Liver (tissue), 9 donors: ENCODE results near the gene ETV3L. TPM values are rescaled to one million over a fixed set of nuclear protein-coding genes. Genes with fewer than 3 reads are reported as not detected.
"Not testable (repeated sequence)": the region's sequence is repeated elsewhere in the genome, so short reads cannot be mapped to it uniquely, and the experiment has no call there.

Experiments
- DNase-seq: peaks from one replicate; pipeline ENCODE4 v3.0.0-alpha.2; 2017; ENCODE audit warnings: low spot score
- H3K27ac ChIP-seq, 2 donors: one replicate each; pipeline ENCODE4 v1.7.0; 2013; ENCODE audit warnings: inconsistent platforms in 2 of 2, low read length in 2 of 2, control low read depth in 1 of 2, low read depth in 1 of 2, mild to moderate bottlenecking in 1 of 2
- H3K27me3 ChIP-seq, 4 donors: one replicate each; pipeline versions ENCODE4 v1.6.1 to v1.7.0; 2013; ENCODE audit warnings: low read length in 3 of 4, inconsistent platforms in 1 of 4, mild to moderate bottlenecking in 1 of 4, moderate library complexity in 1 of 4; ENCODE audit not compliant: control insufficient read depth in 4 of 4, insufficient read depth in 4 of 4
- H3K36me3 ChIP-seq, 4 donors: one replicate each; pipeline versions ENCODE4 v1.6.1 to v1.7.0; 2013; ENCODE audit warnings: low read length in 3 of 4, mild to moderate bottlenecking in 3 of 4, low read depth in 1 of 4, moderate library complexity in 1 of 4; ENCODE audit not compliant: control insufficient read depth in 4 of 4, insufficient read depth in 3 of 4
- H3K4me1 ChIP-seq, 4 donors: one replicate each; pipeline versions ENCODE4 v1.6.1 to v1.7.0; 2013; ENCODE audit warnings: low read length in 3 of 4, mild to moderate bottlenecking in 3 of 4, moderate library complexity in 1 of 4; ENCODE audit not compliant: control insufficient read depth in 4 of 4, insufficient read depth in 4 of 4
- H3K4me3 ChIP-seq, 3 donors: one replicate each; pipeline versions ENCODE4 v1.6.1 to v1.7.0; 2013; ENCODE audit warnings: low read length in 3 of 3, control low read depth in 1 of 3, low read depth in 1 of 3, mild to moderate bottlenecking in 1 of 3
- H3K9ac ChIP-seq, 2 donors: one replicate each; pipeline ENCODE4 v1.7.0; 2013; ENCODE audit warnings: low read length in 2 of 2, mild to moderate bottlenecking in 2 of 2, moderate library complexity in 2 of 2, control low read depth in 1 of 2, low read depth in 1 of 2
- H3K9me3 ChIP-seq, 4 donors: one replicate each; pipeline versions ENCODE4 v1.6.1 to v1.7.0; 2013; ENCODE audit warnings: low read length in 3 of 4; ENCODE audit not compliant: control insufficient read depth in 4 of 4
- EGR1 ChIP-seq, 2 donors: IDR thresholded peaks; 2 replicates each; pipeline ENCODE4 v1.6.1; 2016 to 2018; ENCODE audit warnings: antibody characterized with exemption in 2 of 2, low read depth in 2 of 2
- FOXA1 ChIP-seq: IDR thresholded peaks from 2 replicates; pipeline ENCODE4 v1.6.1; 2016; ENCODE audit warnings: antibody characterized with exemption
- FOXA2 ChIP-seq: IDR thresholded peaks from 2 replicates; pipeline ENCODE4 v1.6.1; 2016; ENCODE audit warnings: antibody characterized with exemption
- GABPA ChIP-seq, 2 donors: IDR thresholded peaks in 1 of 2; conservative IDR thresholded peaks in 1 of 2; 2 replicates each; pipeline ENCODE4 v1.6.1; 2016; ENCODE audit warnings: antibody characterized with exemption in 2 of 2, mild to moderate bottlenecking in 1 of 2, moderate library complexity in 1 of 2
- HNF4A ChIP-seq, 2 donors: conservative IDR thresholded peaks; 2 replicates each; pipeline ENCODE4 v1.6.1; 2016; ENCODE audit warnings: antibody characterized with exemption in 2 of 2, mild to moderate bottlenecking in 2 of 2
- HNF4G ChIP-seq: IDR thresholded peaks from 2 replicates; pipeline ENCODE4 v1.6.1; 2016; ENCODE audit warnings: antibody characterized with exemption
- JUND ChIP-seq, 2 donors: IDR thresholded peaks; 2 replicates each; pipeline ENCODE4 v1.6.1; 2016; ENCODE audit warnings: antibody characterized with exemption in 2 of 2
- NR2F2 ChIP-seq: IDR thresholded peaks from 2 replicates; pipeline ENCODE4 v1.6.1; 2016; ENCODE audit warnings: antibody characterized with exemption
- RAD21 ChIP-seq, 2 donors: IDR thresholded peaks; 2 replicates each; pipeline ENCODE4 v1.6.1; 2016; ENCODE audit warnings: antibody characterized with exemption in 2 of 2, mild to moderate bottlenecking in 2 of 2
- SP1 ChIP-seq: IDR thresholded peaks from 2 replicates; pipeline ENCODE4 v1.6.1; 2018; ENCODE audit warnings: antibody characterized with exemption, mild to moderate bottlenecking
- YY1 ChIP-seq: IDR thresholded peaks from 2 replicates; pipeline ENCODE4 v1.6.1; 2016; ENCODE audit warnings: antibody characterized with exemption, mild to moderate bottlenecking
- WGBS: extraction: QIAGEN DNeasy Blood & Tissue Kit; methylation state at CpG from one replicate; pipeline ENCODE4 v1.1.7; 2013; 5-methylcytosine and 5-hydroxymethylcytosine counted together
- polyA plus RNA-seq, 2 donors: library from polyadenylated mRNA; stranded (reverse) in 1 of 2; unstranded in 1 of 2; fragments of 200-250 nt in 1 of 2; fragments of >200 nt in 1 of 2; fragmentation: Nextera tagmentation in 1 of 2; extraction: Ambion mirVana in 1 of 2; gene quantifications; one replicate each; pipeline versions ENCODE4 v1.2.1 to v1.2.3, GENCODE V29; 2013 to 2015
- total RNA-seq, 2 donors: library from RNA; depleted of rRNA; stranded (reverse); fragments of >200 nt; gene quantifications; one replicate each; pipeline ENCODE4 v1.2.3, GENCODE V29; 2014
- TF ChIP-seq, protein P1 (sequence below): IDR thresholded peaks from 2 replicates; pipeline ENCODE4 v1.6.1; 2016; ENCODE audit warnings: antibody characterized with exemption
- TF ChIP-seq, protein P2 (sequence below): fragments of 150-350 bp; IDR thresholded peaks from 2 replicates; pipeline ENCODE4 v1.5.1; 2017; ENCODE audit warnings: improper control_type of control experiment, low read depth, low read length; ENCODE audit not compliant: missing input control
- TF ChIP-seq, protein P3 (sequence below): IDR thresholded peaks from 2 replicates; pipeline ENCODE4 v1.6.1; 2016; ENCODE audit warnings: antibody characterized with exemption
- donor health status: healthy.
- donor health status: healthy.
- donor health status: healthy.
- donor health status: healthy.
- donor health status: healthy.

ETV3L gene
- total and polyA plus RNA-seq, 4 donors = not detected

DNA sequence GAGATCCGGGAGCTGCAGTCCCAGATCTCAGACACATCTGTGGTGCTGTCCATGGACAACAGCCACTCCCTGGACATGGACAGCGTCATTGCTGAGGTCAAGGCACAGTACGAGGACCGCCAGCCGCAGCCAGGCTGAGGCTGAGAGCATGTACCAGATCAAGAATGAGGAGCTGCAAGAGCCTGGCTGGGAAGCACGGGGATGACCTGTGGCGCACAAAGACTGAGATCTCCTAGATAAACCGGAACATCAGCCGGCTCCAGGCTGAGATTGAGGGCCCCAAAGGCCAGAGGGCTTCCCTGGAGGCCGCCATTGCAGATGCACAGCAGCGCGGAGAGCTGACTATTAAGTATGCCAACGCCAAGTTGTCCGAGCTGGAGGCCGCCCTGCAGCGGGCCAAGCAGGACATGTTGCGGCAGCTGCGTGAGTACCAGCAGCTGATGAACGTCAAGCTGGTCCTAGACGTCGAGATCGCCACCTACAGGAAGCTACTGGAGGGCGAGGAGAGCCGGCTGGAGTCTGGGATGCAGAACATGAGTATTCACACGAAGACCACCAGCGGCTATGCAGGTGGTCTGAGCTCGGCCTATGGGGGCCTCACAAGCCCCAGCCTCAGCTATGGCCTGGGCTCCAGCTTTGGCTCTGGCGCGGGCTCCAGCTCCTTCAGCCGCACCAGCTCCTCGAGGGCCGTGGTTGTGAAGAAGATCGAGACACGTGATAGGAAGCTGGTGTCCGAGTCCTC lies 25.5 kb downstream of the ETV3L start:
- H3K4me3 ChIP-seq = no peak overlapping the region
- no peak overlapping the region for H3K9ac ChIP-seq
- DNase-seq = peak; percentile 66
- H3K4me1 ChIP-seq = peaks cover 0 to 8% (median 2%) of the 10 kb centered on the region in 4 donors
- H3K9me3 ChIP-seq = no peaks in the 10 kb centered on the region
- H3K36me3 ChIP-seq = no peaks in the 10 kb centered on the region
- TF ChIP-seq HNF4G (no peak), RAD21 (IDR thresholded peaks at IDR 0.05) (peak; percentile 78 to 84), SP1 (no peak), JUND (IDR thresholded peaks at IDR 0.05) (no peak), FOXA1 (no peak), NR2F2 (no peak), GABPA (IDR thresholded peaks at IDR 0.05 in 1 of 2, conservative IDR thresholded peaks at IDR 0.05 in 1 of 2) (no peak), HNF4A (conservative IDR thresholded peaks at IDR 0.05) (no peak), FOXA2 (no peak), EGR1 (IDR thresholded peaks at IDR 0.05; ENCODE audit: low read depth in 2 of 2) (no peak), YY1 (no peak)
- TF ChIP-seq, protein P1, sequence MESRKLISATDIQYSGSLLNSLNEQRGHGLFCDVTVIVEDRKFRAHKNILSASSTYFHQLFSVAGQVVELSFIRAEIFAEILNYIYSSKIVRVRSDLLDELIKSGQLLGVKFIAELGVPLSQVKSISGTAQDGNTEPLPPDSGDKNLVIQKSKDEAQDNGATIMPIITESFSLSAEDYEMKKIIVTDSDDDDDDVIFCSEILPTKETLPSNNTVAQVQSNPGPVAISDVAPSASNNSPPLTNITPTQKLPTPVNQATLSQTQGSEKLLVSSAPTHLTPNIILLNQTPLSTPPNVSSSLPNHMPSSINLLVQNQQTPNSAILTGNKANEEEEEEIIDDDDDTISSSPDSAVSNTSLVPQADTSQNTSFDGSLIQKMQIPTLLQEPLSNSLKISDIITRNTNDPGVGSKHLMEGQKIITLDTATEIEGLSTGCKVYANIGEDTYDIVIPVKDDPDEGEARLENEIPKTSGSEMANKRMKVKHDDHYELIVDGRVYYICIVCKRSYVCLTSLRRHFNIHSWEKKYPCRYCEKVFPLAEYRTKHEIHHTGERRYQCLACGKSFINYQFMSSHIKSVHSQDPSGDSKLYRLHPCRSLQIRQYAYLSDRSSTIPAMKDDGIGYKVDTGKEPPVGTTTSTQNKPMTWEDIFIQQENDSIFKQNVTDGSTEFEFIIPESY = no peak
- TF ChIP-seq, protein P2, sequence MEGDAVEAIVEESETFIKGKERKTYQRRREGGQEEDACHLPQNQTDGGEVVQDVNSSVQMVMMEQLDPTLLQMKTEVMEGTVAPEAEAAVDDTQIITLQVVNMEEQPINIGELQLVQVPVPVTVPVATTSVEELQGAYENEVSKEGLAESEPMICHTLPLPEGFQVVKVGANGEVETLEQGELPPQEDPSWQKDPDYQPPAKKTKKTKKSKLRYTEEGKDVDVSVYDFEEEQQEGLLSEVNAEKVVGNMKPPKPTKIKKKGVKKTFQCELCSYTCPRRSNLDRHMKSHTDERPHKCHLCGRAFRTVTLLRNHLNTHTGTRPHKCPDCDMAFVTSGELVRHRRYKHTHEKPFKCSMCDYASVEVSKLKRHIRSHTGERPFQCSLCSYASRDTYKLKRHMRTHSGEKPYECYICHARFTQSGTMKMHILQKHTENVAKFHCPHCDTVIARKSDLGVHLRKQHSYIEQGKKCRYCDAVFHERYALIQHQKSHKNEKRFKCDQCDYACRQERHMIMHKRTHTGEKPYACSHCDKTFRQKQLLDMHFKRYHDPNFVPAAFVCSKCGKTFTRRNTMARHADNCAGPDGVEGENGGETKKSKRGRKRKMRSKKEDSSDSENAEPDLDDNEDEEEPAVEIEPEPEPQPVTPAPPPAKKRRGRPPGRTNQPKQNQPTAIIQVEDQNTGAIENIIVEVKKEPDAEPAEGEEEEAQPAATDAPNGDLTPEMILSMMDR = peak; percentile 49
- TF ChIP-seq, protein P3, sequence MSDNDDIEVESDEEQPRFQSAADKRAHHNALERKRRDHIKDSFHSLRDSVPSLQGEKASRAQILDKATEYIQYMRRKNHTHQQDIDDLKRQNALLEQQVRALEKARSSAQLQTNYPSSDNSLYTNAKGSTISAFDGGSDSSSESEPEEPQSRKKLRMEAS = no peak
- H3K27me3 ChIP-seq = no peaks in the 10 kb centered on the region
- WGBS = 22% methylated on average over 35 of the region's 35 CpGs
- H3K27ac ChIP-seq = no peak overlapping the region

DNA sequence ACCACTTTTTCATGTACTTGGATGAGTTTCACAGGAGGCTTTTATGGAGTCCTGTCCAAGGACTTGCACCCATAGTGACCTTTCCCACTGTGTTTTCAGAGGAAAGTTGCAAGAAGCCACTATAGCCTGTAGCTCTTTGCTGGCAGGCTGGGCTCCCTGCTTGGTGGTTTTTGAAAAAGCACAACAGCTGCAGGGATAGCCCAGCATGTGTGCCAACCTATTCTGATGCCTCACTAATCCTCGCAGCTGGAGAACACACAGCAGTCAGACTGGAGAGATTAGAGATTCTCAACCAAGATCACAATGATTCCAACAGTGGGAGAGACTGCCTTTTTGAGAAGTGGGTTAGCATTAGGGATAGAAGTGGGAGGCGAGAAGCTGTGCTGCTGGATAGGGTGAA lies 30.0 kb downstream of the ETV3L start:
- Histone ChIP-seq H3K27ac (no peak overlapping the region), H3K27me3 (no peaks in the 10 kb centered on the region), H3K36me3 (no peaks in the 10 kb centered on the region), H3K9me3 (no peaks in the 10 kb centered on the region), H3K9ac (no peak overlapping the region), H3K4me1 (peaks cover 0 to 8% (median 2%) of the 10 kb centered on the region in 4 donors), H3K4me3 (no peak overlapping the region)
- 89% methylated on average over 2 of the region's 2 CpGs for WGBS
- TF ChIP-seq, protein P2 = no peak
- TF ChIP-seq FOXA2 (no peak), JUND (IDR thresholded peaks at IDR 0.05) (no peak), EGR1 (IDR thresholded peaks at IDR 0.05; ENCODE audit: low read depth in 2 of 2) (no peak), GABPA (IDR thresholded peaks at IDR 0.05 in 1 of 2, conservative IDR thresholded peaks at IDR 0.05 in 1 of 2) (no peak), FOXA1 (no peak)
- TF ChIP-seq, protein P1 = no peak
- DNase-seq = no peak

DNA sequence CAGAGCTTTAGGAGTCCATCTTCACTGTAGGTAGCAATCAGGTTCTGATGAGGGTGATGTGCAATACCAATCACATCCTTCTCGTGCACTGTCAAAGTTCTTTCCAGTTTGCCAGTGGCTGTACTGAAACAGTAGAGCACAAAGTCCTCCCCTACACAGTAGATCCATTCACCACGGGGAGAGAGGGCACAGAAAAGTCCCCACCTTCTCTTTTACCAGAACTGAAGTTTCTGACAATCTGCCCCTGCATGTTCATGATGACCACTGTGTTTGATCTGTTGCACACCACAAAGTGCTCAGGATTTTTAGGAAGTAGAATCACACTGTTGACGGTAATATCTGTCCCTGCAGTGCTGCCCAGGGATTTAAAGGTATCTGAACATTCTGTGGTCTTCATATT lies 40.4 kb downstream of the ETV3L start:
- H3K4me1 ChIP-seq, H3K4me3 ChIP-seq, H3K27ac ChIP-seq, H3K9me3 ChIP-seq, H3K36me3 ChIP-seq, H3K9ac ChIP-seq, H3K27me3 ChIP-seq, DNase-seq: not testable (repeated sequence)
- 52% methylated on average over 3 of the region's 3 CpGs for WGBS
